Measurements from ENCODE around the gene C4B. TPM values are rescaled to one million over a fixed set of nuclear protein-coding genes. Genes with fewer than 3 reads are reported as not detected.

The C4B gene
- total and polyA plus RNA-seq, 9 of the 15 experiments (the other 6 are each of a cell fraction or from before 2014, with no cell fraction given) = 0.32 to 8.8 (median 5.4) TPM

DNA sequence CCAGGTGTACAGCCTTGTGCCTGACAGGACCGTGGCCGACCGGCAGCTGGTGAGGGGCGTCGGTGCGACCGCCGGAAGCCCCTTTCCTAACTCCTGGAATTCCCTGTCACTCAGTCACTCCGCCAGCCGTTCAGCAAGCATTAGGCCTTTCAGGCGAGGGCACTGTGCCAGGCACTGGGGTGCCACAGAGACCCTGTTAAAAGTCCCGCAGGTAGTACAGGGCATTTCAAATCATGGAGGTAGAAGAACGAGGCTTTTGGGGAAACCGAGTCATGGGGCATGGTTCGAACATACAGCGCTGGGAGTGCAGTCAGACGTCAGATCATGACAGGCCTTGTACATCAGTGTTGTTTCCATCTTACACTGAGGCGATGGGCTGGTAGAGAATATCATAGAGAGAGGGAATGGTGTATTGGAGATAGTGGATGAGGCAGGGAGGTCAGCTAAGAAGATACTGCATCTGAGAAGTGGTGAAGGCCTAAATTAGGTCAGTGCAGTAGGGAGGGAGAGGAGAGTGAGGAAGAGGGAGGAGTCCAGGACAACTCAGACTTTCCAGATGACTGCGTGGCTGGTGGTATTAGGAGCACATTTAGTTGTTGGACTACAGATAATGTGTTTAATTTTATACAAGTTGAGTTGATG, 41.8 kb upstream of the C4B start (continued):
- TF ChIP-seq RERE (CRISPR knock-in tag; IDR thresholded peaks at IDR 0.05; ENCODE audit: borderline replicate concordance) = 0 out of 2 replicates have a peak, but pooled peaks have one; percentile 47
- TF ChIP-seq CUX1 (CRISPR knock-in tag; IDR thresholded peaks at IDR 0.05) = no peak
- TF ChIP-seq THRA (IDR thresholded peaks at IDR 0.05) = no peak
- peak; percentile 27 for TF ChIP-seq FOS (IDR thresholded peaks at IDR 0.05; ENCODE audit: extremely low read depth, insufficient read length)
- 0 out of 2 replicates have a peak, but pooled peaks have one; percentile 65 for TF ChIP-seq ERF (CRISPR knock-in tag; IDR thresholded peaks at IDR 0.05)
- no peak for TF ChIP-seq C11orf30 (IDR thresholded peaks at IDR 0.05; ENCODE audit: low read depth)
- TF ChIP-seq ZNF740 (CRISPR knock-in tag; IDR thresholded peaks at IDR 0.05) = no peak
- no peak for TF ChIP-seq ZNF740 (tag; IDR thresholded peaks at IDR 0.05)
- 0 out of 2 replicates have a peak, but pooled peaks have one; percentile 47 for TF ChIP-seq SREBF2 (CRISPR knock-in tag; IDR thresholded peaks at IDR 0.05)
- no peak for TF ChIP-seq MYNN (IDR thresholded peaks at IDR 0.05)
- TF ChIP-seq MYNN (CRISPR knock-in tag; IDR thresholded peaks at IDR 0.05) = no peak
- TF ChIP-seq ZNF75A (CRISPR knock-in tag; IDR thresholded peaks at IDR 0.05) = no peak
- no peak for TF ChIP-seq TAL1 (IDR thresholded peaks at IDR 0.05)
- peak; percentile 85 for TF ChIP-seq BCOR (IDR thresholded peaks at IDR 0.05)
- TF ChIP-seq POLR2AphosphoS2 (IDR thresholded peaks at IDR 0.05; ENCODE audit: low read length) = no peak

All from K562 (cell line).